Endothelial cell of umbilical vein (primary cell): Measurements from ENCODE around the gene DPYD. TPM values are rescaled to one million over a fixed set of nuclear protein-coding genes. Genes with fewer than 3 reads are reported as not detected.

ENCODE experiments used
- BruUV-seq: library from RNA; stranded (reverse); fragments of 400-500 nt; replicated peaks from 2 replicates; lab custom pipeline; 2021; lab: Mats Ljungman, UMichigan
- CTCF ChIA-PET: fragments of 300-600, 350-600 bp; sonication (Branson Sonifier 250); formaldehyde crosslinking; loops from one replicate; lab custom pipeline; 2021; ENCODE audit warnings: antibody characterized with exemption, inconsistent platforms; lab: Charles Lee
- POLR2A ChIA-PET: fragments of 300-600, 350-600 bp; sonication (Branson Sonifier 250); formaldehyde crosslinking; loops from one replicate; lab custom pipeline; 2021; ENCODE audit warnings: antibody characterized with exemption, inconsistent platforms; lab: Charles Lee
- DNase-seq: peaks from one replicate; pipeline ENCODE4 v3.0.0-alpha.2; 2011; ENCODE audit warnings: low read depth, low spot score
- FAIRE-seq: peaks from 2 replicates; lab custom pipeline; 2011; peaks lifted over from hg19 to GRCh38; lab: Jason Lieb, UNC
- H2AFZ ChIP-seq: 2 replicates; pipeline ENCODE4 v1.6.0; 2012; ENCODE audit warnings: low read depth, low read length, control low read depth, inconsistent platforms
- H3K27ac ChIP-seq: 2 replicates; pipeline ENCODE4 v1.5.1; 2011; ENCODE audit warnings: low read depth, mild to moderate bottlenecking, control low read depth, low read length, moderate library complexity; ENCODE audit not compliant: insufficient read depth
- H3K27me3 ChIP-seq, 2 experiments: 2 replicates each; pipeline versions ENCODE4 v1.6.0 to v1.6.1; 2011; ENCODE audit warnings: low read length in 2 of 2, mixed read lengths in 1 of 2; ENCODE audit not compliant: control insufficient read depth in 2 of 2, insufficient read depth in 2 of 2
- H3K36me3 ChIP-seq, 2 experiments: 2 replicates in 1 of 2; 3 replicates in 1 of 2; pipeline ENCODE4 v1.5.1; 2011; ENCODE audit warnings: low read length in 2 of 2, mild to moderate bottlenecking in 1 of 2, moderate library complexity in 1 of 2; ENCODE audit not compliant: control insufficient read depth in 2 of 2, insufficient read depth in 2 of 2; ENCODE audit errors: extremely low read depth in 1 of 2
- H3K4me1 ChIP-seq: 3 replicates; pipeline ENCODE4 v1.5.1; 2011; ENCODE audit warnings: mild to moderate bottlenecking, low read length; ENCODE audit not compliant: control insufficient read depth, insufficient read depth; ENCODE audit errors: extremely low read depth
- H3K4me2 ChIP-seq: 2 replicates; pipeline ENCODE4 v1.6.1; 2011; ENCODE audit warnings: low read length, control low read depth, mixed read lengths; ENCODE audit not compliant: insufficient read depth
- H3K4me3 ChIP-seq, 3 experiments: fragments of 200-600 bp in 1 of 3; sonication (generic), shearing (Covaris generic) in 1 of 3; replicated peaks in 1 of 3; 2 replicates each; pipeline ENCODE4 v1.5.1; 2011 to 2016; ENCODE audit warnings: control low read depth in 3 of 3, low read length in 3 of 3, mild to moderate bottlenecking in 2 of 3, inconsistent platforms in 1 of 3, low read depth in 1 of 3, moderate library complexity in 1 of 3; ENCODE audit not compliant: insufficient read depth in 1 of 3
- H3K79me2 ChIP-seq: 2 replicates; pipeline ENCODE4 v1.6.0; 2012; ENCODE audit warnings: low read length, inconsistent platforms; ENCODE audit not compliant: control insufficient read depth, insufficient read depth
- H3K9ac ChIP-seq: replicated peaks from 2 replicates; pipeline ENCODE3; 2011; ENCODE audit warnings: low read length, control low read depth; ENCODE audit not compliant: insufficient read depth; ENCODE audit errors: extremely low read depth
- H3K9me1 ChIP-seq: replicated peaks from 3 replicates; pipeline ENCODE4 v1.6.0; 2011; ENCODE audit warnings: mild to moderate bottlenecking, low read length; ENCODE audit not compliant: control insufficient read depth, insufficient read depth; ENCODE audit errors: extremely low read depth
- H3K9me3 ChIP-seq: replicated peaks from 2 replicates; pipeline ENCODE4 v1.5.1; 2012; ENCODE audit warnings: low read length, inconsistent platforms; ENCODE audit not compliant: control insufficient read depth, insufficient read depth
- H4K20me1 ChIP-seq: replicated peaks from 2 replicates; pipeline ENCODE3; 2011; ENCODE audit warnings: mild to moderate bottlenecking, low read length; ENCODE audit not compliant: control insufficient read depth, insufficient read depth; ENCODE audit errors: extremely low read depth
- EZH2 ChIP-seq: IDR thresholded peaks from 2 replicates; pipeline ENCODE4 v1.6.1; 2012; ENCODE audit warnings: borderline replicate concordance, low read depth, mild to moderate bottlenecking, moderate library complexity, low read length, inconsistent platforms; ENCODE audit not compliant: severe bottlenecking
- FOS ChIP-seq: IDR thresholded peaks from 2 replicates; pipeline ENCODE4 v1.6.1; 2011; ENCODE audit warnings: mild to moderate bottlenecking, low read length, moderate library complexity, borderline replicate concordance; ENCODE audit not compliant: insufficient read depth
- GATA2 ChIP-seq: IDR thresholded peaks from 2 replicates; pipeline ENCODE4 v1.7.0; 2011; ENCODE audit warnings: low read depth, mild to moderate bottlenecking, moderate library complexity, mixed read lengths, low read length; ENCODE audit not compliant: insufficient read length, insufficient read depth
- JUN ChIP-seq: IDR thresholded peaks from 2 replicates; pipeline ENCODE4 v1.6.1; 2011; ENCODE audit warnings: borderline replicate concordance, low read depth; ENCODE audit not compliant: insufficient read length, insufficient read depth
- MYC ChIP-seq: IDR thresholded peaks from one replicate; pipeline ENCODE4 v1.6.1; 2011; ENCODE audit warnings: mild to moderate bottlenecking, low read depth, low read length
- POLR2A ChIP-seq: IDR thresholded peaks from 2 replicates; pipeline ENCODE4 v1.6.1; 2012; ENCODE audit warnings: low read depth, mild to moderate bottlenecking, control low read depth, low read length
- POLR2AphosphoS5 ChIP-seq: IDR thresholded peaks from 2 replicates; pipeline ENCODE4 v1.6.1; 2012; ENCODE audit warnings: low read depth, mild to moderate bottlenecking, control low read depth, low read length, moderate library complexity; ENCODE audit not compliant: insufficient read depth
- dilution Hi-C: fragments of 300-500 bp; cut with MboI; formaldehyde crosslinking; loops from one replicate; pipeline ENCODE4 v1.15.0; 2019; ENCODE audit warnings: low sequenced_read_pairs; ENCODE audit not compliant: extremely low pct_ligation_motif_present
- intact Hi-C: fragments of 100-400 bp; cut with micrococcal nuclease; formaldehyde crosslinking; loops from one replicate; pipeline ENCODE4 v1.10.0; 2022
- polyA plus RNA-seq, 4 experiments: library from polyadenylated mRNA; depleted of rRNA in 3 of 4; stranded (reverse) in 3 of 4; unstranded in 1 of 4; fragments of >200 nt; gene quantifications; 2 replicates each; pipeline versions ENCODE4 v1.2.1 to v1.2.3, GENCODE V29; 2011 to 2012; ENCODE audit warnings: missing spikeins in 1 of 4
- total RNA-seq: library from RNA; stranded (reverse); gene quantifications from 2 replicates; pipeline ENCODE4 v1.2.3, GENCODE V29; 2021
- TF ChIP-seq, protein P1 (sequence below), 2 donors: IDR thresholded peaks; 1 replicate in 1 of 2; 2 replicates in 1 of 2; pipeline ENCODE4 v1.5.1; 2011; ENCODE audit warnings: low read length in 2 of 2, mild to moderate bottlenecking in 2 of 2, moderate library complexity in 2 of 2, control low read depth in 1 of 2, inconsistent platforms in 1 of 2, low read depth in 1 of 2; ENCODE audit not compliant: insufficient read depth in 1 of 2; ENCODE audit errors: extremely low read depth in 1 of 2
- TF ChIP-seq, protein P2 (sequence below): IDR thresholded peaks from 2 replicates; pipeline ENCODE4 v1.6.1; 2011; ENCODE audit not compliant: insufficient read depth, insufficient read length

The DPYD gene
- total and polyA plus RNA-seq, 2 donors (not counting 3 experiments of a cell fraction or from before 2014, with no cell fraction given) = 4.6 to 15.1 TPM

DNA sequence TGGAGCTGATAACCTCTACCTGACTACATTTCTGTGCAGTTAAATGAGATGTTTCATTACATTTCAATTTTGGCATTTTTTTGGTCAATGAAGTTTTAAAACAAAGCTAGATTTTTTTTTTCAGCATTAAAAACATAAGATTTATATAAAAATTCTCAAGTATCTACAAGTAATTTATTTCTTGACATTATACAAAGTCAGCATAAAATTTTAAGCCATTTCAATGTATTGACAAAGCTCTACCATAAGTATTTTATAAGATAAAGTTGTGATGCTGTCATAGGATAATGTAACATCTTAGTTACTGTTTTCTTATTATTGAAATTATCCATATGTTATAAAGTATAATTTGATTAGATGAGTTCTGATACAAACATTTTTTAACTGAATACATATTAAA is 847.7 kb downstream of the DPYD start:
- Histone ChIP-seq H3K4me2 (no peak overlapping the region), H3K79me2 (no peaks in the 10 kb centered on the region), H3K9me1 (no peaks in the 10 kb centered on the region), H3K9ac (no peak overlapping the region), H3K9me3 (no peaks in the 10 kb centered on the region), H3K36me3 (no peaks in the 10 kb centered on the region), H3K4me3 (no peak overlapping the region), H3K27me3 (no peaks in the 10 kb centered on the region), H3K4me1 (no peaks in the 10 kb centered on the region), H4K20me1 (no peaks in the 10 kb centered on the region), H2AFZ (no peak overlapping the region), H3K27ac (no peak overlapping the region)
- DNase-seq = no peak
- BruUV-seq = no TSS peak
- intact Hi-C loops (no loop called here), dilution Hi-C loops (no loop called here)
- POLR2A ChIA-PET = no interaction called here
- CTCF ChIA-PET = no interaction called here
- TF ChIP-seq POLR2AphosphoS5 = no peak
- TF ChIP-seq, protein P1, sequence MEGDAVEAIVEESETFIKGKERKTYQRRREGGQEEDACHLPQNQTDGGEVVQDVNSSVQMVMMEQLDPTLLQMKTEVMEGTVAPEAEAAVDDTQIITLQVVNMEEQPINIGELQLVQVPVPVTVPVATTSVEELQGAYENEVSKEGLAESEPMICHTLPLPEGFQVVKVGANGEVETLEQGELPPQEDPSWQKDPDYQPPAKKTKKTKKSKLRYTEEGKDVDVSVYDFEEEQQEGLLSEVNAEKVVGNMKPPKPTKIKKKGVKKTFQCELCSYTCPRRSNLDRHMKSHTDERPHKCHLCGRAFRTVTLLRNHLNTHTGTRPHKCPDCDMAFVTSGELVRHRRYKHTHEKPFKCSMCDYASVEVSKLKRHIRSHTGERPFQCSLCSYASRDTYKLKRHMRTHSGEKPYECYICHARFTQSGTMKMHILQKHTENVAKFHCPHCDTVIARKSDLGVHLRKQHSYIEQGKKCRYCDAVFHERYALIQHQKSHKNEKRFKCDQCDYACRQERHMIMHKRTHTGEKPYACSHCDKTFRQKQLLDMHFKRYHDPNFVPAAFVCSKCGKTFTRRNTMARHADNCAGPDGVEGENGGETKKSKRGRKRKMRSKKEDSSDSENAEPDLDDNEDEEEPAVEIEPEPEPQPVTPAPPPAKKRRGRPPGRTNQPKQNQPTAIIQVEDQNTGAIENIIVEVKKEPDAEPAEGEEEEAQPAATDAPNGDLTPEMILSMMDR (IDR thresholded peaks at IDR 0.05; ENCODE audit: extremely low read depth in 1 of 2, insufficient read depth in 1 of 2, low read depth in 1 of 2, low read length in 2 of 2) = no peak
- TF ChIP-seq POLR2A = no peak
- TF ChIP-seq FOS = no peak
- no peak for TF ChIP-seq MYC
- TF ChIP-seq, protein P2, sequence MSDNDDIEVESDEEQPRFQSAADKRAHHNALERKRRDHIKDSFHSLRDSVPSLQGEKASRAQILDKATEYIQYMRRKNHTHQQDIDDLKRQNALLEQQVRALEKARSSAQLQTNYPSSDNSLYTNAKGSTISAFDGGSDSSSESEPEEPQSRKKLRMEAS = no peak
- no peak for TF ChIP-seq GATA2
- no peak for TF ChIP-seq JUN
- TF ChIP-seq EZH2 = no peak
- FAIRE-seq = no peak
